T-helper 1 cell treated with Interleukin-12 subunit alpha and Interleukin-12 subunit beta and Interleukin-4 antibody, amounts not matched to agents 30 ng/mL and 1 ng/mL, for 36 hours (primary cell): ENCODE results near the gene SMC3. TPM values are rescaled to one million over a fixed set of nuclear protein-coding genes. Genes with fewer than 3 reads are reported as not detected.
"Not testable (repeated sequence)": the region's sequence is repeated elsewhere in the genome, so short reads cannot be mapped to it uniquely, and the experiment has no call there.

Experiments used
- intact Hi-C: fragments of 100-400 bp; cut with micrococcal nuclease; formaldehyde crosslinking; loops from one replicate; pipeline ENCODE4 v1.15.1; 2024
- total RNA-seq: library from RNA; stranded (reverse); gene quantifications from 2 replicates; pipeline ENCODE4 v1.2.3, GENCODE V29; 2022

The SMC3 gene
- total RNA-seq = 68.6 TPM in 2 replicates

- intact Hi-C loops = loop anchor here (1.0 to 5.0 kb wide), 15 partner anchors 10 to 655 kb away; partner anchors contain the start of genes BBIP1, DUSP5, PDCD4 and SHOC2
Measured at GRCh38 chr10:110567201-110568054, at the start of gene SMC3. Gene SMC3, plus strand, starts transcription at chr10:110567695. Its CDS starts 122 bp downstream, at chr10:110567817.

GRCh38 chr10:110522365-110522988 is 45.0 kb upstream of the SMC3 start:
- intact Hi-C loops = no loop called here

- intact Hi-C loops = no loop called here
Measured at GRCh38 chr10:110523736-110524135, 43.8 kb upstream of the SMC3 start.

GRCh38 chr10:110524179-110524858 is 43.2 kb upstream of the SMC3 start:
- intact Hi-C loops = no loop called here

- intact Hi-C loops = no loop called here
Measured at GRCh38 chr10:110524859-110525232, 42.6 kb upstream of the SMC3 start.

GRCh38 chr10:110525349-110526260 is 41.9 kb upstream of the SMC3 start:
- intact Hi-C loops = no loop called here

GRCh38 chr10:110527731-110528171 is 39.7 kb upstream of the SMC3 start:
- intact Hi-C loops = loop anchor here (2.0 kb wide), 3 partner anchors 39 to 173 kb away; partner anchors contain the start of gene SMC3

- intact Hi-C loops = loop anchor here (2.0 kb wide), 3 partner anchors 38 to 174 kb away; partner anchors contain the start of gene SMC3
Measured at GRCh38 chr10:110528224-110528996, 39.1 kb upstream of the SMC3 start.

GRCh38 chr10:110528997-110529524 is 38.4 kb upstream of the SMC3 start:
- intact Hi-C loops = loop anchor here (1.0 to 2.0 kb wide), 6 partner anchors 11 to 245 kb away; partner anchors contain the start of gene SMC3

- intact Hi-C loops = loop anchor here (1.0 to 2.0 kb wide), 6 partner anchors 11 to 245 kb away; partner anchors contain the start of gene SMC3
Measured at GRCh38 chr10:110529596-110530011, 37.9 kb upstream of the SMC3 start.

GRCh38 chr10:110530131-110530831 is 37.2 kb upstream of the SMC3 start:
- intact Hi-C loops = no loop called here

- intact Hi-C loops = no loop called here
Measured at GRCh38 chr10:110531687-110532086, 35.8 kb upstream of the SMC3 start.

GRCh38 chr10:110532628-110533027 is 34.9 kb upstream of the SMC3 start:
- intact Hi-C loops = not testable (repeated sequence)

- intact Hi-C loops = no loop called here
Measured at GRCh38 chr10:110533149-110533548, 34.3 kb upstream of the SMC3 start.

- intact Hi-C loops = no loop called here
Measured at GRCh38 chr10:110534571-110534970, 32.9 kb upstream of the SMC3 start.

GRCh38 chr10:110535958-110536891 is 31.3 kb upstream of the SMC3 start:
- intact Hi-C loops = loop anchor here (1.0 to 2.0 kb wide), 4 partner anchors 121 to 230 kb away; no protein-coding TSS in a partner anchor

GRCh38 chr10:110539091-110539490 is 28.4 kb upstream of the SMC3 start:
- intact Hi-C loops = no loop called here
